HEK293 (cell line): ENCODE results near the gene B2M.
A peak's percentile ranks its signal among the peaks of the same experiment; 100 is the strongest.

Experiments used
- BCL11A ChIP-seq: fragments of 450-650 bp; formaldehyde crosslinking; IDR thresholded peaks from 2 replicates; pipeline ENCODE4 v1.5.1; 2016; ENCODE audit warnings: low read depth, missing biosample characterization, missing genetic modification characterization
- BCL11B ChIP-seq: fragments of 450-650 bp; formaldehyde crosslinking; IDR thresholded peaks from 2 replicates; pipeline ENCODE4 v1.5.1; 2016; ENCODE audit warnings: low read depth, missing biosample characterization, missing genetic modification characterization
- IKZF3 ChIP-seq: fragments of 450-650 bp; IDR thresholded peaks from 2 replicates; pipeline ENCODE4 v1.5.0; 2018; ENCODE audit warnings: missing biosample characterization, mild to moderate bottlenecking, missing genetic modification characterization, moderate library complexity
- INSM2 ChIP-seq: fragments of 450-650 bp; formaldehyde crosslinking; IDR thresholded peaks from 2 replicates; pipeline ENCODE4 v1.5.1; 2016; ENCODE audit warnings: missing biosample characterization, missing genetic modification characterization
- KLF16 ChIP-seq: fragments of 450-650 bp; formaldehyde crosslinking; IDR thresholded peaks from 2 replicates; pipeline ENCODE4 v1.5.1; 2017; ENCODE audit warnings: missing biosample characterization, missing genetic modification characterization
- OSR2 ChIP-seq: fragments of 450-650 bp; formaldehyde crosslinking; IDR thresholded peaks from 2 replicates; pipeline ENCODE4 v1.5.1; 2016; ENCODE audit warnings: missing biosample characterization, missing genetic modification characterization
- PRDM1 ChIP-seq: fragments of 450-650 bp; formaldehyde crosslinking; IDR thresholded peaks from 2 replicates; pipeline ENCODE4; 2016; ENCODE audit warnings: missing biosample characterization, missing genetic modification characterization
- SP2 ChIP-seq: fragments of 450-650 bp; formaldehyde crosslinking; IDR thresholded peaks from 2 replicates; pipeline ENCODE4 v1.5.1; 2016; ENCODE audit warnings: missing biosample characterization, missing genetic modification characterization
- SP7 ChIP-seq: fragments of 450-650 bp; formaldehyde crosslinking; IDR thresholded peaks from 2 replicates; pipeline ENCODE4 v1.5.1; 2016; ENCODE audit warnings: missing biosample characterization, missing genetic modification characterization
- ZBTB20 ChIP-seq: fragments of 450-650 bp; formaldehyde crosslinking; IDR thresholded peaks from 2 replicates; pipeline ENCODE4 v1.5.1; 2016; ENCODE audit warnings: missing biosample characterization, missing genetic modification characterization
- ZBTB48 ChIP-seq: fragments of 450-650 bp; formaldehyde crosslinking; IDR thresholded peaks from 2 replicates; pipeline ENCODE4 v1.5.1; 2016; ENCODE audit warnings: missing biosample characterization, missing genetic modification characterization
- ZNF140 ChIP-seq: fragments of 450-650 bp; formaldehyde crosslinking; IDR thresholded peaks from 2 replicates; pipeline ENCODE4 v1.5.1; 2016; ENCODE audit warnings: missing biosample characterization, missing genetic modification characterization
- ZNF148 ChIP-seq: fragments of 450-650 bp; formaldehyde crosslinking; IDR thresholded peaks from 2 replicates; pipeline ENCODE4 v1.5.0; 2017; ENCODE audit warnings: missing biosample characterization, missing genetic modification characterization, borderline replicate concordance
- ZNF175 ChIP-seq: fragments of 450-650 bp; formaldehyde crosslinking; IDR thresholded peaks from 2 replicates; pipeline ENCODE4 v1.5.1; 2016; ENCODE audit warnings: missing biosample characterization, missing genetic modification characterization
- ZNF274 ChIP-seq, 2 experiments: fragments of 200-500 bp in 1 of 2; fragments of 450-650 bp in 1 of 2; sonication (Bioruptor generic) in 1 of 2; formaldehyde crosslinking in 1 of 2; IDR thresholded peaks; 2 replicates each; pipeline versions ENCODE4 v1.5.1 to v1.6.1; 2014 to 2016; ENCODE audit warnings: borderline replicate concordance in 1 of 2, inconsistent platforms in 1 of 2, low read length in 1 of 2, missing biosample characterization in 1 of 2, missing genetic modification characterization in 1 of 2
- ZNF37A ChIP-seq: fragments of 450-650 bp; IDR thresholded peaks from 2 replicates; pipeline ENCODE4 v1.5.1; 2018; ENCODE audit warnings: missing biosample characterization, missing genetic modification characterization
- ZNF394 ChIP-seq: fragments of 450-650 bp; formaldehyde crosslinking; IDR thresholded peaks from 2 replicates; pipeline ENCODE4 v1.5.1; 2016; ENCODE audit warnings: missing biosample characterization, missing genetic modification characterization, mild to moderate bottlenecking, moderate library complexity, borderline replicate concordance
- ZNF660 ChIP-seq: fragments of 450-650 bp; IDR thresholded peaks from 2 replicates; pipeline ENCODE4 v1.5.1; 2018; ENCODE audit warnings: missing biosample characterization, mild to moderate bottlenecking, missing genetic modification characterization
- ZNF76 ChIP-seq: fragments of 450-650 bp; formaldehyde crosslinking; IDR thresholded peaks from 2 replicates; pipeline ENCODE4; 2016; ENCODE audit warnings: low read depth, missing biosample characterization, missing genetic modification characterization, borderline replicate concordance
- ZNF776 ChIP-seq: fragments of 450-650 bp; formaldehyde crosslinking; IDR thresholded peaks from 2 replicates; pipeline ENCODE4 v1.5.0; 2017; ENCODE audit warnings: missing biosample characterization, missing genetic modification characterization, borderline replicate concordance
- ZNF785 ChIP-seq: fragments of 450-650 bp; formaldehyde crosslinking; IDR thresholded peaks from 2 replicates; pipeline ENCODE4 v1.5.1; 2016; ENCODE audit warnings: missing biosample characterization, missing genetic modification characterization
- ZNF830 ChIP-seq: fragments of 450-650 bp; IDR thresholded peaks from 2 replicates; pipeline ENCODE4 v1.5.0; 2018; ENCODE audit warnings: missing biosample characterization, missing genetic modification characterization, low read depth, mild to moderate bottlenecking, moderate library complexity
- ZSCAN5A ChIP-seq: fragments of 450-650 bp; formaldehyde crosslinking; IDR thresholded peaks from 2 replicates; pipeline ENCODE4 v1.5.1; 2016; ENCODE audit warnings: missing biosample characterization, missing genetic modification characterization
- TF ChIP-seq, protein P1 (sequence below): fragments of 450-650 bp; formaldehyde crosslinking; IDR thresholded peaks from 2 replicates; pipeline ENCODE4 v1.5.1; 2016; ENCODE audit warnings: missing biosample characterization, missing genetic modification characterization, borderline replicate concordance
- TF ChIP-seq, protein P2 (sequence below): fragments of 450-650 bp; formaldehyde crosslinking; IDR thresholded peaks from 2 replicates; pipeline ENCODE4 v1.5.1; 2016; ENCODE audit warnings: missing biosample characterization, missing genetic modification characterization
- TF ChIP-seq, protein P3 (sequence below): fragments of 450-650 bp; formaldehyde crosslinking; IDR thresholded peaks from 2 replicates; pipeline ENCODE4 v1.5.1; 2017; ENCODE audit warnings: missing biosample characterization, missing genetic modification characterization
- TF ChIP-seq, protein P4 (sequence below): IDR thresholded peaks from 2 replicates; pipeline ENCODE4 v1.6.1; 2011; ENCODE audit warnings: mild to moderate bottlenecking, low read depth, low read length, borderline replicate concordance

B2M gene

GRCh38 chr15:44663410-44664308 lies 47.7 kb upstream of the B2M start, which contains the start of gene SPG11 (continued):
- TF ChIP-seq ZSCAN5A (tag by site-specific recombination) (peak; percentile 26; the same call in 1 of the 2 replicates), ZNF660 (tag by site-specific recombination) (0 out of 2 replicates have a peak, but pooled peaks have one; percentile 37), ZNF76 (peak; percentile 40; the same call in 1 of the 2 replicates), PRDM1 (no peak), OSR2 (tag by site-specific recombination) (no peak; the same call in 1 of the 2 replicates), BCL11A (tag by site-specific recombination) (peak; percentile 94; the same call in 1 of the 2 replicates), ZNF140 (tag by site-specific recombination) (no peak), ZNF394 (tag by site-specific recombination) (peak; percentile 15; the same call in 1 of the 2 replicates), IKZF3 (tag by site-specific recombination) (no peak), ZBTB48 (tag by site-specific recombination) (peak; percentile 33; the same call in 1 of the 2 replicates), ZNF175 (tag by site-specific recombination) (no peak), BCL11B (peak; percentile 94), KLF16 (tag by site-specific recombination) (no peak), ZBTB20 (tag by site-specific recombination) (peak; percentile 39; the same call in 1 of the 2 replicates), ZNF785 (tag by site-specific recombination) (no peak), ZNF776 (tag by site-specific recombination) (no peak), SP2 (peak; percentile 73), ZNF830 (tag by site-specific recombination) (no peak), ZNF274 (IDR thresholded peaks at IDR 0.05; ENCODE audit: low read length) (no peak), ZNF274 (tag by site-specific recombination; IDR thresholded peaks at IDR 0.05; ENCODE audit: borderline replicate concordance) (no peak), ZNF37A (tag by site-specific recombination) (no peak), ZNF148 (no peak), SP7 (tag by site-specific recombination) (peak; percentile 54), INSM2 (tag by site-specific recombination) (no peak)
- TF ChIP-seq, protein P1, sequence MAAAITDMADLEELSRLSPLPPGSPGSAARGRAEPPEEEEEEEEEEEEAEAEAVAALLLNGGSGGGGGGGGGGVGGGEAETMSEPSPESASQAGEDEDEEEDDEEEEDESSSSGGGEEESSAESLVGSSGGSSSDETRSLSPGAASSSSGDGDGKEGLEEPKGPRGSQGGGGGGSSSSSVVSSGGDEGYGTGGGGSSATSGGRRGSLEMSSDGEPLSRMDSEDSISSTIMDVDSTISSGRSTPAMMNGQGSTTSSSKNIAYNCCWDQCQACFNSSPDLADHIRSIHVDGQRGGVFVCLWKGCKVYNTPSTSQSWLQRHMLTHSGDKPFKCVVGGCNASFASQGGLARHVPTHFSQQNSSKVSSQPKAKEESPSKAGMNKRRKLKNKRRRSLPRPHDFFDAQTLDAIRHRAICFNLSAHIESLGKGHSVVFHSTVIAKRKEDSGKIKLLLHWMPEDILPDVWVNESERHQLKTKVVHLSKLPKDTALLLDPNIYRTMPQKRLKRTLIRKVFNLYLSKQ (tag by site-specific recombination) = no peak
- TF ChIP-seq, protein P2, sequence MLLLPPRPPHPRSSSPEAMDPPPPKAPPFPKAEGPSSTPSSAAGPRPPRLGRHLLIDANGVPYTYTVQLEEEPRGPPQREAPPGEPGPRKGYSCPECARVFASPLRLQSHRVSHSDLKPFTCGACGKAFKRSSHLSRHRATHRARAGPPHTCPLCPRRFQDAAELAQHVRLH (tag by site-specific recombination) = 0 out of 2 replicates have a peak, but pooled peaks have one; percentile 25
- TF ChIP-seq, protein P3, sequence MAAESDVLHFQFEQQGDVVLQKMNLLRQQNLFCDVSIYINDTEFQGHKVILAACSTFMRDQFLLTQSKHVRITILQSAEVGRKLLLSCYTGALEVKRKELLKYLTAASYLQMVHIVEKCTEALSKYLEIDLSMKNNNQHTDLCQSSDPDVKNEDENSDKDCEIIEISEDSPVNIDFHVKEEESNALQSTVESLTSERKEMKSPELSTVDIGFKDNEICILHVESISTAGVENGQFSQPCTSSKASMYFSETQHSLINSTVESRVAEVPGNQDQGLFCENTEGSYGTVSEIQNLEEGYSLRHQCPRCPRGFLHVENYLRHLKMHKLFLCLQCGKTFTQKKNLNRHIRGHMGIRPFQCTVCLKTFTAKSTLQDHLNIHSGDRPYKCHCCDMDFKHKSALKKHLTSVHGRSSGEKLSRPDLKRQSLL = no peak
- TF ChIP-seq, protein P4, sequence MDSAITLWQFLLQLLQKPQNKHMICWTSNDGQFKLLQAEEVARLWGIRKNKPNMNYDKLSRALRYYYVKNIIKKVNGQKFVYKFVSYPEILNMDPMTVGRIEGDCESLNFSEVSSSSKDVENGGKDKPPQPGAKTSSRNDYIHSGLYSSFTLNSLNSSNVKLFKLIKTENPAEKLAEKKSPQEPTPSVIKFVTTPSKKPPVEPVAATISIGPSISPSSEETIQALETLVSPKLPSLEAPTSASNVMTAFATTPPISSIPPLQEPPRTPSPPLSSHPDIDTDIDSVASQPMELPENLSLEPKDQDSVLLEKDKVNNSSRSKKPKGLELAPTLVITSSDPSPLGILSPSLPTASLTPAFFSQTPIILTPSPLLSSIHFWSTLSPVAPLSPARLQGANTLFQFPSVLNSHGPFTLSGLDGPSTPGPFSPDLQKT = no peak; the same call in 1 of the 2 replicates
